Activated T-helper 2 cell treated with anti-CD3 and anti-CD28 coated beads, Interferon-gamma antibody, Interleukin-2, Interleukin-4, amounts not matched to agents 10 μg/mL and 5 μg/mL and 100 μg/mL, durations not matched to agents 14 hours and 24 hours and 36 hours (primary cell): ENCODE data around the gene DCLK3. TPM values are rescaled to one million over a fixed set of nuclear protein-coding genes. Genes with fewer than 3 reads are reported as not detected.

ENCODE experiments used
- DNase-seq: peaks from one replicate; pipeline ENCODE4 v3.0.0; 2021; ENCODE audit warnings: low spot score
- H3K27ac Mint-ChIP-seq: one replicate; pipeline ENCODE4 v1.8.0; 2021; ENCODE audit warnings: mixed read lengths
- H3K27me3 Mint-ChIP-seq: one replicate; pipeline ENCODE4 v1.8.0; 2021; ENCODE audit warnings: low read depth, mixed read lengths
- H3K36me3 Mint-ChIP-seq: one replicate; pipeline ENCODE4 v1.8.0; 2021; ENCODE audit warnings: low read depth, mixed read lengths
- H3K4me1 Mint-ChIP-seq: one replicate; pipeline ENCODE4 v1.8.0; 2021; ENCODE audit warnings: low read depth, mixed read lengths
- H3K4me3 Mint-ChIP-seq: one replicate; pipeline ENCODE4 v1.8.0; 2021; ENCODE audit warnings: low read depth, mild to moderate bottlenecking, moderate library complexity, mixed read lengths
- H3K9me3 Mint-ChIP-seq: one replicate; pipeline ENCODE4 v1.8.0; 2021; ENCODE audit warnings: mixed read lengths
- intact Hi-C: fragments of 100-400 bp; cut with micrococcal nuclease; formaldehyde crosslinking; loops from one replicate; pipeline ENCODE4 v1.15.1; 2023
- total RNA-seq: library from RNA; stranded (reverse); gene quantifications from 2 replicates; pipeline ENCODE4 v1.2.3, GENCODE V29; 2022

Gene DCLK3
- total RNA-seq, 1 donor from 2014 or later: not detected

GRCh38 chr3:36674816-36675215 lies 89.5 kb downstream of the DCLK3 start:
- intact Hi-C loops: no loop called here
- Mint-ChIP-seq H3K27ac (no peak overlapping the region), H3K4me1 (no peaks in the 10 kb centered on the region), H3K4me3 (no peak overlapping the region), H3K36me3 (no peaks in the 10 kb centered on the region), H3K9me3 (peaks cover 23% of the 10 kb centered on the region), H3K27me3 (no peaks in the 10 kb centered on the region)
- no peak for DNase-seq

- no peaks in the 10 kb centered on the region for H3K4me1 Mint-ChIP-seq
- H3K36me3 Mint-ChIP-seq: no peaks in the 10 kb centered on the region
- H3K4me3 Mint-ChIP-seq: no peak overlapping the region
- intact Hi-C loops: no loop called here
- no peak for DNase-seq
- H3K27ac Mint-ChIP-seq: no peak overlapping the region
- no peaks in the 10 kb centered on the region for H3K9me3 Mint-ChIP-seq
- H3K27me3 Mint-ChIP-seq: no peaks in the 10 kb centered on the region
Observed at GRCh38 chr3:36669764-36670163, 94.6 kb downstream of the DCLK3 start.

GRCh38 chr3:36666166-36666565 lies 98.2 kb downstream of the DCLK3 start:
- H3K36me3 Mint-ChIP-seq: no peaks in the 10 kb centered on the region
- H3K4me1 Mint-ChIP-seq: no peaks in the 10 kb centered on the region
- H3K27ac Mint-ChIP-seq: no peak overlapping the region
- intact Hi-C loops: no loop called here
- H3K9me3 Mint-ChIP-seq: no peaks in the 10 kb centered on the region
- DNase-seq: no peak
- no peak overlapping the region for H3K4me3 Mint-ChIP-seq
- no peaks in the 10 kb centered on the region for H3K27me3 Mint-ChIP-seq

GRCh38 chr3:36663666-36664291 lies 100.6 kb downstream of the DCLK3 start:
- no peaks in the 10 kb centered on the region for H3K27me3 Mint-ChIP-seq
- no peak for DNase-seq
- H3K27ac Mint-ChIP-seq: no peak overlapping the region
- H3K9me3 Mint-ChIP-seq: no peaks in the 10 kb centered on the region
- no peaks in the 10 kb centered on the region for H3K4me1 Mint-ChIP-seq
- intact Hi-C loops: no loop called here
- H3K4me3 Mint-ChIP-seq: no peak overlapping the region
- H3K36me3 Mint-ChIP-seq: no peaks in the 10 kb centered on the region

GRCh38 chr3:36662626-36663025 lies 101.7 kb downstream of the DCLK3 start:
- no peaks in the 10 kb centered on the region for H3K27me3 Mint-ChIP-seq
- H3K4me1 Mint-ChIP-seq: no peaks in the 10 kb centered on the region
- DNase-seq: no peak
- H3K36me3 Mint-ChIP-seq: no peaks in the 10 kb centered on the region
- no peaks in the 10 kb centered on the region for H3K9me3 Mint-ChIP-seq
- no peak overlapping the region for H3K27ac Mint-ChIP-seq
- H3K4me3 Mint-ChIP-seq: no peak overlapping the region
- intact Hi-C loops: no loop called here

Other genes starting within 250 kb of the DCLK3 start
- gene TRANK1, start 180.5 kb upstream of the DCLK3 start, total RNA-seq: 1.1 and 1.8 TPM in 2 replicates
- gene EPM2AIP1, start 228.6 kb upstream of the DCLK3 start, total RNA-seq: 17.7 and 20.4 TPM in 2 replicates
- 61.9 and 64.4 TPM in 2 replicates for gene MLH1, start 229.0 kb upstream of the DCLK3 start, total RNA-seq